HepG2 (cell line): ENCODE data around the gene FCHO1. TPM values are rescaled to one million over a fixed set of nuclear protein-coding genes. Genes with fewer than 3 reads are reported as not detected.

ENCODE experiments used
- ARHGAP35 ChIP-seq: sonication (generic); formaldehyde crosslinking; IDR thresholded peaks from 2 replicates; pipeline ENCODE4 v1.9.0; 2022; ENCODE audit warnings: mild to moderate bottlenecking, inconsistent platforms, moderate library complexity, missing genetic modification reagents, borderline replicate concordance
- ATF1 ChIP-seq: IDR thresholded peaks from 2 replicates; pipeline ENCODE4 v1.6.1; 2016; ENCODE audit warnings: mild to moderate bottlenecking, control low read depth
- CREB1 ChIP-seq, 2 experiments: fragments of 450-650 bp in 1 of 2; IDR thresholded peaks; 2 replicates each; pipeline ENCODE4 v1.6.1; 2016 to 2017; ENCODE audit warnings: control low read depth in 1 of 2, mild to moderate bottlenecking in 1 of 2, missing compliant biosample characterization in 1 of 2, missing genetic modification characterization in 1 of 2
- DPF2 ChIP-seq: sonication (generic); formaldehyde crosslinking; IDR thresholded peaks from 2 replicates; pipeline ENCODE4 v1.4.0; 2020; ENCODE audit warnings: mild to moderate bottlenecking, low read depth, missing genetic modification reagents, borderline replicate concordance
- IRF2 ChIP-seq: IDR thresholded peaks from 2 replicates; pipeline ENCODE4 v1.6.1; 2018; ENCODE audit warnings: missing genetic modification reagents, missing compliant biosample characterization
- KLF16 ChIP-seq, 2 experiments: sonication (generic) in 1 of 2; formaldehyde crosslinking in 1 of 2; IDR thresholded peaks; 2 replicates each; pipeline versions ENCODE4 v1.6.1 to v1.8.0; 2016 to 2023; ENCODE audit warnings: missing genetic modification reagents in 2 of 2, missing compliant biosample characterization in 1 of 2
- SAP130 ChIP-seq: IDR thresholded peaks from 2 replicates; pipeline ENCODE4 v1.6.1; 2016; ENCODE audit warnings: low read depth
- SNAI1 ChIP-seq: sonication (generic); formaldehyde crosslinking; IDR thresholded peaks from 2 replicates; pipeline ENCODE4 v1.5.0; 2020; ENCODE audit warnings: mild to moderate bottlenecking, missing genetic modification reagents, borderline replicate concordance
- TEAD2 ChIP-seq: sonication (generic); formaldehyde crosslinking; IDR thresholded peaks from 2 replicates; pipeline ENCODE4 v1.9.0; 2021; ENCODE audit warnings: missing genetic modification reagents
- TEAD3 ChIP-seq: optimal IDR thresholded peaks from 2 replicates; pipeline ENCODE3; 2016; ENCODE audit warnings: borderline replicate concordance
- ZNF235 ChIP-seq: sonication (generic); formaldehyde crosslinking; IDR thresholded peaks from 2 replicates; pipeline ENCODE4 v1.8.1; 2023; ENCODE audit warnings: mild to moderate bottlenecking, missing genetic modification reagents, borderline replicate concordance
- ZNF547 ChIP-seq: sonication (generic); formaldehyde crosslinking; IDR thresholded peaks from 2 replicates; pipeline ENCODE4 v1.5.1; 2020; ENCODE audit warnings: mild to moderate bottlenecking, missing genetic modification reagents
- ZNF7 ChIP-seq: IDR thresholded peaks from 2 replicates; pipeline ENCODE4 v1.6.1; 2016; ENCODE audit warnings: missing biosample characterization, missing genetic modification reagents
- ZNF710 ChIP-seq: sonication (generic); formaldehyde crosslinking; IDR thresholded peaks from 2 replicates; pipeline ENCODE4 v1.5.0; 2020; ENCODE audit warnings: mild to moderate bottlenecking, missing genetic modification reagents, borderline replicate concordance
- polyA plus RNA-seq, 8 experiments: library from polyadenylated mRNA; depleted of rRNA in 3 of 8; stranded (reverse) in 7 of 8; unstranded in 1 of 8; fragments of >200 nt; fragmentation: Illumina TruSeq in 4 of 8; extraction: Trizol in 4 of 8; gene quantifications; 2 replicates each; pipeline versions ENCODE4 v1.2.1 to v1.2.3, GENCODE V29; 2011 to 2016; ENCODE audit warnings: low read depth in 4 of 8, missing spikeins in 1 of 8, mixed read lengths in 1 of 8; ENCODE audit not compliant: insufficient read depth in 1 of 8
- total RNA-seq, 5 experiments: library from RNA; depleted of rRNA; stranded (reverse); fragments of >200 nt; fragmentation: Illumina TruSeq; extraction: Trizol; gene quantifications; 2 replicates each; pipeline ENCODE4 v1.2.3, GENCODE V29; 2016; ENCODE audit warnings: low read depth in 1 of 5
- TF ChIP-seq, protein P1 (sequence below): sonication (generic); formaldehyde crosslinking; IDR thresholded peaks from 2 replicates; pipeline ENCODE4 v1.4.0; 2020; ENCODE audit warnings: missing genetic modification reagents; ENCODE audit errors: not compliant biosample characterization
- TF ChIP-seq, protein P2 (sequence below): sonication (generic); formaldehyde crosslinking; IDR thresholded peaks from 2 replicates; pipeline ENCODE4 v1.5.1; 2020; ENCODE audit warnings: mild to moderate bottlenecking, moderate library complexity, missing genetic modification reagents
- TF ChIP-seq, protein P3 (sequence below): sonication (generic); formaldehyde crosslinking; IDR thresholded peaks from 2 replicates; pipeline ENCODE4 v1.4.0; 2020; ENCODE audit warnings: mild to moderate bottlenecking, missing genetic modification reagents
- TF ChIP-seq, protein P4 (sequence below): sonication (generic); formaldehyde crosslinking; IDR thresholded peaks from 2 replicates; pipeline ENCODE4 v1.5.0; 2020; ENCODE audit warnings: mild to moderate bottlenecking, low read depth, missing genetic modification reagents, borderline replicate concordance

Gene FCHO1
- total and polyA plus RNA-seq, 2 of the 13 experiments (the other 11 are each of a cell fraction or from before 2014, with no cell fraction given) = 1.3 to 3.1 TPM

- TF ChIP-seq ZNF235 (CRISPR knock-in tag) (no peak), KLF16 (CRISPR knock-in tag; IDR thresholded peaks at IDR 0.05) (peak in 1 of 2 experiments; percentile 29; a peak in 1 of 4 replicates), ZNF710 (no peak), IRF2 (CRISPR knock-in tag) (0 out of 2 replicates have a peak, but pooled peaks have one; percentile 37), ZNF547 (CRISPR knock-in tag) (no peak), ZNF7 (CRISPR knock-in tag) (no peak), SAP130 (peak; percentile 93), DPF2 (CRISPR knock-in tag) (peak; percentile 80; the same call in 1 of the 2 replicates), SNAI1 (CRISPR knock-in tag) (no peak), ATF1 (CRISPR knock-in tag) (peak; percentile 55; the same call in 1 of the 2 replicates), CREB1 (IDR thresholded peaks at IDR 0.05) (peak; percentile 67), CREB1 (CRISPR knock-in tag; IDR thresholded peaks at IDR 0.05) (peak; percentile 52; the same call in 1 of the 2 replicates), ARHGAP35 (CRISPR knock-in tag) (no peak), TEAD2 (no peak), TEAD3 (peak; percentile 61)
- TF ChIP-seq, protein P1, sequence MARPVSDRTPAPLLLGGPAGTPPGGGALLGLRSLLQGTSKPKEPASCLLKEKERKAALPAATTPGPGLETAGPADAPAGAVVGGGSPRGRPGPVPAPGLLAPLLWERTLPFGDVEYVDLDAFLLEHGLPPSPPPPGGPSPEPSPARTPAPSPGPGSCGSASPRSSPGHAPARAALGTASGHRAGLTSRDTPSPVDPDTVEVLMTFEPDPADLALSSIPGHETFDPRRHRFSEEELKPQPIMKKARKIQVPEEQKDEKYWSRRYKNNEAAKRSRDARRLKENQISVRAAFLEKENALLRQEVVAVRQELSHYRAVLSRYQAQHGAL = no peak
- TF ChIP-seq, protein P2, sequence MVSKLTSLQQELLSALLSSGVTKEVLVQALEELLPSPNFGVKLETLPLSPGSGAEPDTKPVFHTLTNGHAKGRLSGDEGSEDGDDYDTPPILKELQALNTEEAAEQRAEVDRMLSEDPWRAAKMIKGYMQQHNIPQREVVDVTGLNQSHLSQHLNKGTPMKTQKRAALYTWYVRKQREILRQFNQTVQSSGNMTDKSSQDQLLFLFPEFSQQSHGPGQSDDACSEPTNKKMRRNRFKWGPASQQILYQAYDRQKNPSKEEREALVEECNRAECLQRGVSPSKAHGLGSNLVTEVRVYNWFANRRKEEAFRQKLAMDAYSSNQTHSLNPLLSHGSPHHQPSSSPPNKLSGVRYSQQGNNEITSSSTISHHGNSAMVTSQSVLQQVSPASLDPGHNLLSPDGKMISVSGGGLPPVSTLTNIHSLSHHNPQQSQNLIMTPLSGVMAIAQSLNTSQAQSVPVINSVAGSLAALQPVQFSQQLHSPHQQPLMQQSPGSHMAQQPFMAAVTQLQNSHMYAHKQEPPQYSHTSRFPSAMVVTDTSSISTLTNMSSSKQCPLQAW (CRISPR knock-in tag) = peak; percentile 24
- TF ChIP-seq, protein P3, sequence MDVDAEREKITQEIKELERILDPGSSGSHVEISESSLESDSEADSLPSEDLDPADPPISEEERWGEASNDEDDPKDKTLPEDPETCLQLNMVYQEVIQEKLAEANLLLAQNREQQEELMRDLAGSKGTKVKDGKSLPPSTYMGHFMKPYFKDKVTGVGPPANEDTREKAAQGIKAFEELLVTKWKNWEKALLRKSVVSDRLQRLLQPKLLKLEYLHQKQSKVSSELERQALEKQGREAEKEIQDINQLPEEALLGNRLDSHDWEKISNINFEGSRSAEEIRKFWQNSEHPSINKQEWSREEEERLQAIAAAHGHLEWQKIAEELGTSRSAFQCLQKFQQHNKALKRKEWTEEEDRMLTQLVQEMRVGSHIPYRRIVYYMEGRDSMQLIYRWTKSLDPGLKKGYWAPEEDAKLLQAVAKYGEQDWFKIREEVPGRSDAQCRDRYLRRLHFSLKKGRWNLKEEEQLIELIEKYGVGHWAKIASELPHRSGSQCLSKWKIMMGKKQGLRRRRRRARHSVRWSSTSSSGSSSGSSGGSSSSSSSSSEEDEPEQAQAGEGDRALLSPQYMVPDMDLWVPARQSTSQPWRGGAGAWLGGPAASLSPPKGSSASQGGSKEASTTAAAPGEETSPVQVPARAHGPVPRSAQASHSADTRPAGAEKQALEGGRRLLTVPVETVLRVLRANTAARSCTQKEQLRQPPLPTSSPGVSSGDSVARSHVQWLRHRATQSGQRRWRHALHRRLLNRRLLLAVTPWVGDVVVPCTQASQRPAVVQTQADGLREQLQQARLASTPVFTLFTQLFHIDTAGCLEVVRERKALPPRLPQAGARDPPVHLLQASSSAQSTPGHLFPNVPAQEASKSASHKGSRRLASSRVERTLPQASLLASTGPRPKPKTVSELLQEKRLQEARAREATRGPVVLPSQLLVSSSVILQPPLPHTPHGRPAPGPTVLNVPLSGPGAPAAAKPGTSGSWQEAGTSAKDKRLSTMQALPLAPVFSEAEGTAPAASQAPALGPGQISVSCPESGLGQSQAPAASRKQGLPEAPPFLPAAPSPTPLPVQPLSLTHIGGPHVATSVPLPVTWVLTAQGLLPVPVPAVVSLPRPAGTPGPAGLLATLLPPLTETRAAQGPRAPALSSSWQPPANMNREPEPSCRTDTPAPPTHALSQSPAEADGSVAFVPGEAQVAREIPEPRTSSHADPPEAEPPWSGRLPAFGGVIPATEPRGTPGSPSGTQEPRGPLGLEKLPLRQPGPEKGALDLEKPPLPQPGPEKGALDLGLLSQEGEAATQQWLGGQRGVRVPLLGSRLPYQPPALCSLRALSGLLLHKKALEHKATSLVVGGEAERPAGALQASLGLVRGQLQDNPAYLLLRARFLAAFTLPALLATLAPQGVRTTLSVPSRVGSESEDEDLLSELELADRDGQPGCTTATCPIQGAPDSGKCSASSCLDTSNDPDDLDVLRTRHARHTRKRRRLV (CRISPR knock-in tag) = no peak
- TF ChIP-seq, protein P4, sequence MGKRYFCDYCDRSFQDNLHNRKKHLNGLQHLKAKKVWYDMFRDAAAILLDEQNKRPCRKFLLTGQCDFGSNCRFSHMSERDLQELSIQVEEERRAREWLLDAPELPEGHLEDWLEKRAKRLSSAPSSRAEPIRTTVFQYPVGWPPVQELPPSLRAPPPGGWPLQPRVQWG (CRISPR knock-in tag) = no peak
Measured at GRCh38 chr19:17797424-17798201, 46.3 kb downstream of the FCHO1 start (continued).
